Uterus (tissue), 2 donors: ENCODE data around the gene PVR.

Experiments used
- POLR2A ChIP-seq, 2 donors: fragments of 450-650 bp; IDR thresholded peaks; one replicate each; pipeline ENCODE4 v1.6.1; 2016; ENCODE audit warnings: antibody characterized with exemption in 2 of 2, mild to moderate bottlenecking in 1 of 2, moderate library complexity in 1 of 2
- TF ChIP-seq, protein P1 (sequence below), 4 experiments: fragments of 200-600 bp in 2 of 4; fragments of 450-650 bp in 2 of 4; sonication (generic) in 2 of 4; IDR thresholded peaks; one replicate each; pipeline ENCODE4 v1.5.1; 2016 to 2019; ENCODE audit warnings: antibody characterized with exemption in 4 of 4, mild to moderate bottlenecking in 2 of 4, moderate library complexity in 1 of 4

DNA sequence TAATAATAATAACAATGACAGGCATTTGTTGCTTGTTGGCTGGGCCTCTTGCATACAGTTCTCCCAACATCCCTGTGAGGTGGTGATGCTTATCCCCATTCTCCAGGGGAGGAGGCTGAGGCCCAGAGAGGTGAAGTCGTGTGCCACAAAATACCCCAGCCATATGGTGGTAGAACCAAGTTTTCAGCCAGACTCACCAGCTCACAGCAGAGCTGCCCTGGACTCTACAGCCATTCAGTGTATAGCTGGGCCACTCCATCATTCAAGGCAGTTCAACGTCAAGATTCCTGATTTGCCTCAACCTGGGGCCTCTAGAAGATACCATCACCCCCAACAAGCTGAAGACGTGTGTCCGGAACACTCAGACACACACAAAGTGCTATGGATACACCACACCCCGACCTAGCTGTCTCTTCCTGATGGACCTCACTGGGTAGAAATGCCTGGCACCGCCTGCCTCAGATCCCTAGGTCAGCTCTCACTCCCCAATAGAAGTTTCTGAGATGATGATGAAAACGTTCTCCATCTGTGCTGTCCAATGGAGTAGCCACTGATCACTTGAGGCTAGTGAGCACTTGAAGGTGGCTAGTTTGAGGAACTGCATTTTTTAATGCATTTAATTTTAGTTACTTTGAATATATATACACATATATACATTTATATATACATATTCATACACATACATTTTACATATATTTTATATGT, 23.3 kb downstream of the PVR start:
- TF ChIP-seq, protein P1, sequence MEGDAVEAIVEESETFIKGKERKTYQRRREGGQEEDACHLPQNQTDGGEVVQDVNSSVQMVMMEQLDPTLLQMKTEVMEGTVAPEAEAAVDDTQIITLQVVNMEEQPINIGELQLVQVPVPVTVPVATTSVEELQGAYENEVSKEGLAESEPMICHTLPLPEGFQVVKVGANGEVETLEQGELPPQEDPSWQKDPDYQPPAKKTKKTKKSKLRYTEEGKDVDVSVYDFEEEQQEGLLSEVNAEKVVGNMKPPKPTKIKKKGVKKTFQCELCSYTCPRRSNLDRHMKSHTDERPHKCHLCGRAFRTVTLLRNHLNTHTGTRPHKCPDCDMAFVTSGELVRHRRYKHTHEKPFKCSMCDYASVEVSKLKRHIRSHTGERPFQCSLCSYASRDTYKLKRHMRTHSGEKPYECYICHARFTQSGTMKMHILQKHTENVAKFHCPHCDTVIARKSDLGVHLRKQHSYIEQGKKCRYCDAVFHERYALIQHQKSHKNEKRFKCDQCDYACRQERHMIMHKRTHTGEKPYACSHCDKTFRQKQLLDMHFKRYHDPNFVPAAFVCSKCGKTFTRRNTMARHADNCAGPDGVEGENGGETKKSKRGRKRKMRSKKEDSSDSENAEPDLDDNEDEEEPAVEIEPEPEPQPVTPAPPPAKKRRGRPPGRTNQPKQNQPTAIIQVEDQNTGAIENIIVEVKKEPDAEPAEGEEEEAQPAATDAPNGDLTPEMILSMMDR (IDR thresholded peaks at IDR 0.05): no peak
- no peak for TF ChIP-seq POLR2A (IDR thresholded peaks at IDR 0.05)
